ENCODE results near the gene GRIN2A. TPM values are rescaled to one million over a fixed set of nuclear protein-coding genes. Genes with fewer than 3 reads are reported as not detected.
A peak's percentile ranks its signal among the peaks of the same experiment; 100 is the strongest.
"Not testable (repeated sequence)": the region's sequence is repeated elsewhere in the genome, so short reads cannot be mapped to it uniquely, and the experiment has no call there.

Gene GRIN2A
- total RNA-seq, 1 donor from 2014 or later = 0.03 TPM

- not testable (repeated sequence) for ATAC-seq; DNase-seq (ENCODE audit: low spot score)
These were observed 306.2 kb downstream of the GRIN2A start for GRCh38 chr16:9875981-9876380.

- ATAC-seq (no peak), DNase-seq (ENCODE audit: low spot score) (no peak)
These were observed 308.0 kb downstream of the GRIN2A start for GRCh38 chr16:9874219-9874618.

GRCh38 chr16:9870962-9871361, 311.3 kb downstream of the GRIN2A start:
- DNase-seq (ENCODE audit: low spot score) (no peak), ATAC-seq (no peak)

- DNase-seq (ENCODE audit: low spot score) (no peak), ATAC-seq (no peak)
These were observed 312.5 kb downstream of the GRIN2A start for GRCh38 chr16:9869776-9870175.

- no peak for DNase-seq (ENCODE audit: low spot score)
- ATAC-seq = no peak
These were observed 313.6 kb downstream of the GRIN2A start for GRCh38 chr16:9868606-9869149.

GRCh38 chr16:9867176-9867575, 315.1 kb downstream of the GRIN2A start:
- ATAC-seq (no peak), DNase-seq (ENCODE audit: low spot score) (no peak)

GRCh38 chr16:9864461-9864860, 317.8 kb downstream of the GRIN2A start:
- peak; percentile 58 for ATAC-seq

GRCh38 chr16:9862327-9862726, 319.9 kb downstream of the GRIN2A start:
- DNase-seq (ENCODE audit: low spot score) (no peak), ATAC-seq (no peak)

More at GRCh38 chr16:9864461-9864860, 317.8 kb downstream of the GRIN2A start:
- DNase-seq (ENCODE audit: low spot score) = no peak

GRCh38 chr16:9860876-9861275, 321.4 kb downstream of the GRIN2A start:
- no peak for DNase-seq (ENCODE audit: low spot score)
- no peak for ATAC-seq

- DNase-seq (ENCODE audit: low spot score) = no peak
- no peak for ATAC-seq
These were observed 322.4 kb downstream of the GRIN2A start for GRCh38 chr16:9859701-9860327.

- DNase-seq (ENCODE audit: low spot score) (no peak), ATAC-seq (no peak)
These were observed 327.6 kb downstream of the GRIN2A start for GRCh38 chr16:9854675-9855074.

- ATAC-seq = no peak
These were observed 330.2 kb downstream of the GRIN2A start for GRCh38 chr16:9852003-9852402.

GRCh38 chr16:9850817-9851216, 331.4 kb downstream of the GRIN2A start:
- DNase-seq (ENCODE audit: low spot score) (no peak), ATAC-seq (no peak)

More at GRCh38 chr16:9852003-9852402, 330.2 kb downstream of the GRIN2A start:
- no peak for DNase-seq (ENCODE audit: low spot score)

GRCh38 chr16:9849697-9850245, 332.5 kb downstream of the GRIN2A start:
- no peak for ATAC-seq
- DNase-seq (ENCODE audit: low spot score) = no peak

GRCh38 chr16:9847146-9847545, 335.1 kb downstream of the GRIN2A start:
- ATAC-seq (no peak), DNase-seq (ENCODE audit: low spot score) (no peak)

- no peak for ATAC-seq
- DNase-seq (ENCODE audit: low spot score) = no peak
These were observed 335.7 kb downstream of the GRIN2A start for GRCh38 chr16:9846362-9847099.

- ATAC-seq (no peak), DNase-seq (ENCODE audit: low spot score) (no peak)
These were observed 336.4 kb downstream of the GRIN2A start for GRCh38 chr16:9845661-9846361.

- no peak for DNase-seq (ENCODE audit: low spot score)
- no peak for ATAC-seq
These were observed 337.9 kb downstream of the GRIN2A start for GRCh38 chr16:9844361-9844760.

- no peak for ATAC-seq
These were observed 338.7 kb downstream of the GRIN2A start for GRCh38 chr16:9843424-9844018.

GRCh38 chr16:9840761-9841665, 341.2 kb downstream of the GRIN2A start:
- no peak for ATAC-seq
- DNase-seq (ENCODE audit: low spot score) = no peak

More at GRCh38 chr16:9843424-9844018, 338.7 kb downstream of the GRIN2A start:
- no peak for DNase-seq (ENCODE audit: low spot score)

Data from left lobe of liver (tissue), 2 donors.